ENCODE results near the gene OR4E1.
A peak's percentile ranks its signal among the peaks of the same experiment; 100 is the strongest.
"Not testable (repeated sequence)": the region's sequence is repeated elsewhere in the genome, so short reads cannot be mapped to it uniquely, and the experiment has no call there.

The OR4E1 gene

DNA sequence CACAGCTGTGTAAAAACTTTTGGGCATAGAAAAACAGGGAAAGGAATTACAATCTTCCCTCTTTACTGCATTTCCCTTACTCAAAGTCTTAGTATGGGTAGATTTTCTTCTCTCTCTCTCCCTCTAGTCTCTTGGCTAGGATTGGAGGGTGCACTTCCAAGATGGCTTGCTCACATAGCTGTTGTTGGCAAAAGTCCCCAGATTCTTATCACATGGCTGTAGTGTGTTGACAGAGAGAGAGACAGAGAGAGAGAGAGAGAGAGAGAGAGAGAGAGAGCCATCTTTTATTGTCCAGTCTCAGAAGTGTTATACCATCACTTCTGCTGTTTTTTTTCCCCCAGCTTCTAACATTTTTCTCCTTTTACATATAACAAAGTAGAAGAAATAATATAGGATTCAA lies 26.2 kb downstream of the OR4E1 start:
- Histone ChIP-seq H3K4me3 (peak overlapping the region; percentile 51), H3K36me3 (ENCODE audit: insufficient read depth, low read length) (peaks cover 75% of the 10 kb centered on the region), H3K9ac (ENCODE audit: insufficient read length) (peak overlapping the region; percentile 0), H3K27ac (peak overlapping the region; percentile 99), H3K9me3 (ENCODE audit: low read depth, low read length) (no peaks in the 10 kb centered on the region)
- TF ChIP-seq EZH2 (IDR thresholded peaks at IDR 0.05) (no peak), FOXP2 (optimal IDR thresholded peaks at IDR 0.05; ENCODE audit: control extremely low read depth, extremely low read length, insufficient read depth) (no peak), POLR2AphosphoS5 (IDR thresholded peaks at IDR 0.05; ENCODE audit: borderline replicate concordance, low read depth, low read length) (no peak)
- DNase-seq (ENCODE audit: low read depth, low spot score): no peak

DNA sequence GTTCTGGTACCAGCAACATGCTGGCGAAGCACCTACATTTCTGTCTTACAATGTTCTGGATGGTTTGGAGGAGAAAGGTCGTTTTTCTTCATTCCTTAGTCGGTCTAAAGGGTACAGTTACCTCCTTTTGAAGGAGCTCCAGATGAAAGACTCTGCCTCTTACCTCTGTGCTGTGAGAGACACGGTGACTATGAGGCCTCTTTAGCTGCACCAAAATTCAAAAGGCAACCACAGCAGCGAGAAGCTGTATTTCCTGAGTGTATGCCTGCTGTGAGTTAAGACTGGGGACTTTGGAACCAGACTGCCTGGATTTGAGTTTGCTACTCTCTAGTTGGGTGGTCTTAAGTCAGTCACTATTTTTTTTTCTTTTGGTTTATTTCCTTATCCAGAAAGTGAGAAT lies 30.2 kb downstream of the OR4E1 start:
- H3K9ac ChIP-seq (ENCODE audit: insufficient read length): peak overlapping the region; percentile 91

GRCh38 chr14:21642683-21643082 lies 30.9 kb downstream of the OR4E1 start:
- no peak for DNase-seq (ENCODE audit: low read depth, low spot score)
- H3K27ac ChIP-seq: peak overlapping the region; percentile 88
- H3K4me3 ChIP-seq: peak overlapping the region; percentile 92
- peak; percentile 67 for TF ChIP-seq POLR2AphosphoS5 (IDR thresholded peaks at IDR 0.05; ENCODE audit: borderline replicate concordance, low read depth, low read length)
- TF ChIP-seq FOXP2 (optimal IDR thresholded peaks at IDR 0.05; ENCODE audit: control extremely low read depth, extremely low read length, insufficient read depth): no peak
- H3K9ac ChIP-seq (ENCODE audit: insufficient read length): peak overlapping the region; percentile 91
- peaks cover 39% of the 10 kb centered on the region for H3K36me3 ChIP-seq (ENCODE audit: insufficient read depth, low read length)
- 0 out of 2 replicates have a peak, but pooled peaks cover 1% of the 10 kb centered on the region for H3K9me3 ChIP-seq (ENCODE audit: low read depth, low read length)

More for the DNA sequence above, 30.2 kb downstream of the OR4E1 start:
- Histone ChIP-seq H3K9me3 (ENCODE audit: low read depth, low read length) (no peaks in the 10 kb centered on the region), H3K4me3 (peak overlapping the region; percentile 92), H3K27ac (peak overlapping the region; percentile 88), H3K36me3 (ENCODE audit: insufficient read depth, low read length) (peaks cover 46% of the 10 kb centered on the region)
- no peak for TF ChIP-seq FOXP2 (optimal IDR thresholded peaks at IDR 0.05; ENCODE audit: control extremely low read depth, extremely low read length, insufficient read depth)
- peak; percentile 21; the same call in 1 of the 2 replicates for TF ChIP-seq POLR2AphosphoS5 (IDR thresholded peaks at IDR 0.05; ENCODE audit: borderline replicate concordance, low read depth, low read length)
- no peak for TF ChIP-seq EZH2 (IDR thresholded peaks at IDR 0.05)
- DNase-seq (ENCODE audit: low read depth, low spot score): no peak

- no peak for DNase-seq (ENCODE audit: low read depth, low spot score)
- Histone ChIP-seq H3K4me3 (no peak within 1 kb of the TSS), H3K9ac (ENCODE audit: insufficient read length) (no peak within 1 kb of the TSS), H3K9me3 (ENCODE audit: low read depth, low read length) (0 out of 2 replicates have a peak, but pooled peaks cover 3% of the 10 kb centered on the region), H3K36me3 (ENCODE audit: insufficient read depth, low read length) (no peaks in the 10 kb centered on the region), H3K27ac (no peak within 1 kb of the TSS)
- TF ChIP-seq EZH2 (IDR thresholded peaks at IDR 0.05) (no peak), FOXP2 (optimal IDR thresholded peaks at IDR 0.05; ENCODE audit: control extremely low read depth, extremely low read length, insufficient read depth) (no peak), POLR2AphosphoS5 (IDR thresholded peaks at IDR 0.05; ENCODE audit: borderline replicate concordance, low read depth, low read length) (no peak)
Observed at GRCh38 chr14:21634840-21635239, 38.8 kb downstream of the OR4E1 start, which contains the start of gene OR10G2. Gene OR10G2 (minus strand): TSS chr14:21634940. CDS start chr14:21634842, 98 bp downstream.

GRCh38 chr14:21631084-21631483 lies 42.5 kb downstream of the OR4E1 start:
- DNase-seq (ENCODE audit: low read depth, low spot score): no peak
- no peaks in the 10 kb centered on the region for H3K36me3 ChIP-seq (ENCODE audit: insufficient read depth, low read length)
- no peaks in the 10 kb centered on the region for H3K9me3 ChIP-seq (ENCODE audit: low read depth, low read length)
- H3K9ac ChIP-seq (ENCODE audit: insufficient read length): no peak overlapping the region
- no peak overlapping the region for H3K4me3 ChIP-seq
- TF ChIP-seq POLR2AphosphoS5 (IDR thresholded peaks at IDR 0.05; ENCODE audit: borderline replicate concordance, low read depth, low read length) (no peak), EZH2 (IDR thresholded peaks at IDR 0.05) (no peak), FOXP2 (optimal IDR thresholded peaks at IDR 0.05; ENCODE audit: control extremely low read depth, extremely low read length, insufficient read depth) (no peak)
- no peak overlapping the region for H3K27ac ChIP-seq

- H3K9me3 ChIP-seq (ENCODE audit: low read depth, low read length); H3K36me3 ChIP-seq (ENCODE audit: insufficient read depth, low read length); H3K4me3 ChIP-seq; H3K9ac ChIP-seq (ENCODE audit: insufficient read length); DNase-seq (ENCODE audit: low read depth, low spot score); H3K27ac ChIP-seq: not testable (repeated sequence)
Observed at GRCh38 chr14:21630503-21630902, 43.1 kb downstream of the OR4E1 start.

- H3K36me3 ChIP-seq (ENCODE audit: insufficient read depth, low read length): no peaks in the 10 kb centered on the region
- H3K9ac ChIP-seq (ENCODE audit: insufficient read length): no peak overlapping the region
- no peak overlapping the region for H3K27ac ChIP-seq
- DNase-seq (ENCODE audit: low read depth, low spot score): no peak
- H3K4me3 ChIP-seq: no peak overlapping the region
- no peaks in the 10 kb centered on the region for H3K9me3 ChIP-seq (ENCODE audit: low read depth, low read length)
- TF ChIP-seq POLR2AphosphoS5 (IDR thresholded peaks at IDR 0.05; ENCODE audit: borderline replicate concordance, low read depth, low read length) (no peak), EZH2 (IDR thresholded peaks at IDR 0.05) (no peak), FOXP2 (optimal IDR thresholded peaks at IDR 0.05; ENCODE audit: control extremely low read depth, extremely low read length, insufficient read depth) (no peak)
Observed at GRCh38 chr14:21626491-21627230, 47.0 kb downstream of the OR4E1 start.

Data from SK-N-MC (cell line).